Neutrophil (primary cell): ENCODE results near the gene TRPT1.

Experiments
- H3K27ac ChIP-seq: fragments of 200-600 bp; sonication (generic); 2 replicates; pipeline ENCODE4 v1.5.1; 2016; ENCODE audit warnings: mild to moderate bottlenecking, moderate library complexity
- H3K27me3 ChIP-seq: fragments of 200-600 bp; sonication (generic); 2 replicates; pipeline ENCODE4 v1.6.0; 2016; ENCODE audit warnings: mild to moderate bottlenecking
- H3K36me3 ChIP-seq: fragments of 200-600 bp; sonication (generic); 2 replicates; pipeline ENCODE4 v1.5.1; 2017
- H3K4me1 ChIP-seq, 2 experiments: fragments of 200-600 bp in 1 of 2; sonication (generic) in 1 of 2; 1 replicate in 1 of 2; 2 replicates in 1 of 2; pipeline versions ENCODE4 v1.5.1 to v1.6.1; 2013 to 2016; ENCODE audit warnings: low read depth in 1 of 2, low read length in 1 of 2, mild to moderate bottlenecking in 1 of 2, moderate library complexity in 1 of 2; ENCODE audit not compliant: control insufficient read depth in 1 of 2, insufficient read depth in 1 of 2
- H3K4me3 ChIP-seq, 2 experiments: fragments of 200-600 bp in 1 of 2; sonication (generic) in 1 of 2; 1 replicate in 1 of 2; 2 replicates in 1 of 2; pipeline ENCODE4 v1.5.1; 2013 to 2016; ENCODE audit warnings: low read depth in 1 of 2, low read length in 1 of 2, mild to moderate bottlenecking in 1 of 2, moderate library complexity in 1 of 2
- H3K9me3 ChIP-seq: fragments of 200-600 bp; sonication (generic); 2 replicates; pipeline ENCODE4 v1.5.1; 2016
- CTCF ChIP-seq: fragments of 200-600 bp; sonication (generic); IDR thresholded peaks from 2 replicates; pipeline ENCODE4 v1.5.1; 2016; ENCODE audit warnings: antibody characterized with exemption

TRPT1 gene

GRCh38 chr11:64204464-64204989 lies 21.5 kb downstream of the TRPT1 start:
- Histone ChIP-seq H3K4me1 (peaks cover 45 to 49% of the 10 kb centered on the region in 2 experiments), H3K4me3 (peak overlapping the region; percentile 1 to 90), H3K9me3 (no peaks in the 10 kb centered on the region), H3K36me3 (peaks cover 30% of the 10 kb centered on the region), H3K27ac (peak overlapping the region; percentile 99), H3K27me3 (no peaks in the 10 kb centered on the region)
- TF ChIP-seq CTCF = peak; percentile 71

DNA sequence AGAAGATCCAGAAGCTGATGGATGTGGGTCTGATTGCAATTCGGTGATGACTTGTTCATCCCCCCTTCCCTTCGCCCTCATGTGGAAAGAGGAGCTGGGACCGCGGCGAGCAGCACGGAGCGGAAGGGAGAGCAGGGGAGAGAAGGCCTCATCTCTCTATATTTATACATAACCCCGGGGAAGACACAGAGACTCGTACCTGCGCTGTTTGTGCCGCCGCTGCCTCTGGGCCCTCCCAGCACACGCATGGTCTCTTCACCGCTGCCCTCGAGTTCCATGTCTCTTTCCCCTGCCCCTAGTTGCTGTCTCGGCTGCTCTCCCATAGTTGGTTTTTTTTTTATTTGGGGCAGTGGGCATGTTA lies 21.9 kb downstream of the TRPT1 start:
- Histone ChIP-seq H3K36me3 (peaks cover 27% of the 10 kb centered on the region), H3K27ac (peak overlapping the region; percentile 99), H3K9me3 (no peaks in the 10 kb centered on the region), H3K27me3 (no peaks in the 10 kb centered on the region), H3K4me3 (no peak overlapping the region), H3K4me1 (peaks cover 40 to 44% of the 10 kb centered on the region in 2 experiments)
- no peak for TF ChIP-seq CTCF

GRCh38 chr11:64203421-64204079 lies 22.4 kb downstream of the TRPT1 start:
- Histone ChIP-seq H3K4me3 (no peak overlapping the region), H3K27me3 (no peaks in the 10 kb centered on the region), H3K9me3 (no peaks in the 10 kb centered on the region), H3K4me1 (peaks cover 35 to 39% of the 10 kb centered on the region in 2 experiments), H3K27ac (peak overlapping the region; percentile 99), H3K36me3 (peaks cover 27% of the 10 kb centered on the region)
- TF ChIP-seq CTCF = no peak

DNA sequence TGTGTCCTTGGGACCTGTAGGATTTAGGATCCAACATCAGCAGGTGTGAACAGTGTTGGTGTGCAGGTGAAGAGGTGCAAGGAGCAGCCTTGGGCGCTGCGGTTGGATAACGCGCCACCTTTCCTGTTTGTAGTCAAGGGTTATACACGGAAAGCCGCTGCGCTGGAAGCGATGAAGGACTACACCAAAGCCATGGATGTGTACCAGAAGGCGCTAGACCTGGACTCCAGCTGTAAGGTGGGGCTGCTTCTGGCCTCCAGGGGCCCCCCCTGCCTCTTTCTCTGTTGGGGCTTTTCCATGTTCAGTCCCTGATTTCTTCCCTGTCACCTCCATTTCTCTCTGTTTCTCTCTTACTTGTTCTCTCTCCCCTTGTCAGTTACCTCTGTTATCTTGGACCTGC lies 23.0 kb downstream of the TRPT1 start:
- H3K27ac ChIP-seq = no peak overlapping the region
- peaks cover 30% of the 10 kb centered on the region for H3K36me3 ChIP-seq
- H3K4me1 ChIP-seq = peaks cover 29 to 33% of the 10 kb centered on the region in 2 experiments
- no peak for TF ChIP-seq CTCF
- H3K9me3 ChIP-seq = no peaks in the 10 kb centered on the region
- H3K27me3 ChIP-seq = no peaks in the 10 kb centered on the region
- no peak overlapping the region for H3K4me3 ChIP-seq

DNA sequence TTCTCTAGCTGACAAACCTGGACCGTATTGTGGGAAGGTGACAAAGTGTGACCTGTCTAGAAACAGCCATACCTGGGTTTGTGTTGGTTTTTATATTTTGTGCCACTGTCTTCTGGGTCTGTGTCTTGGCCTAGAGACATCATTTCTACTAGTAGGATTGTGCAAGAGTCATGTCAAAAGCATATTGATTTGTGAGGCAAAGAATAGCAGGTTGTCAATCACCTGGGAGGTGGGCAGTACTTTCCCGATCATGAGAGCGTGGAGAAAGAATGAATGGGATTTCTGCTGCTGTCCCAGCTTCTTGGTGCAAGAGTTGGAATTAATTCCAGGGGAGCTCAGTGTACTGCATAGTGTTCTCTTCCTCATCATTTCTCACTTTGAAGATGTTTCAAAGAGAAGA lies 24.4 kb downstream of the TRPT1 start:
- peaks cover 44% of the 10 kb centered on the region for H3K36me3 ChIP-seq
- no peaks in the 10 kb centered on the region for H3K27me3 ChIP-seq
- H3K9me3 ChIP-seq = no peaks in the 10 kb centered on the region
- H3K4me3 ChIP-seq = no peak overlapping the region
- H3K27ac ChIP-seq = no peak overlapping the region
- H3K4me1 ChIP-seq = peaks cover 24 to 25% of the 10 kb centered on the region in 2 experiments
- no peak for TF ChIP-seq CTCF
